ENCODE measurements around the gene DBN1. TPM values are rescaled to one million over a fixed set of nuclear protein-coding genes. Genes with fewer than 3 reads are reported as not detected.

The DBN1 gene
- total and polyA plus RNA-seq, 9 of the 15 experiments (the other 6 are each of a cell fraction or from before 2014, with no cell fraction given): 0.25 to 87.2 (median 27.9) TPM

- TF ChIP-seq, protein P1, sequence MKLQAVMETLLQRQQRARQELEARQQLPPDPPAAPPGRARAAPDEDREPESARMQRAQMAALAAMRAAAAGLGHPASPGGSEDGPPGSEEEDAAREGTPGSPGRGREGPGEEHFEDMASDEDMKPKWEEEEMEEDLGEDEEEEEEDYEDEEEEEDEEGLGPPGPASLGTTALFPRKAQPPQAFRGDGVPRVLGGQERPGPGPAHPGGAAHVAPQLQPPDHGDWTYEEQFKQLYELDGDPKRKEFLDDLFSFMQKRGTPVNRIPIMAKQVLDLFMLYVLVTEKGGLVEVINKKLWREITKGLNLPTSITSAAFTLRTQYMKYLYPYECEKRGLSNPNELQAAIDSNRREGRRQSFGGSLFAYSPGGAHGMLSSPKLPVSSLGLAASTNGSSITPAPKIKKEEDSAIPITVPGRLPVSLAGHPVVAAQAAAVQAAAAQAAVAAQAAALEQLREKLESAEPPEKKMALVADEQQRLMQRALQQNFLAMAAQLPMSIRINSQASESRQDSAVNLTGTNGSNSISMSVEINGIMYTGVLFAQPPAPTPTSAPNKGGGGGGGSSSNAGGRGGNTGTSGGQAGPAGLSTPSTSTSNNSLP (IDR thresholded peaks at IDR 0.05; ENCODE audit: borderline replicate concordance, low read depth, low read length): no peak
- TF ChIP-seq, protein P2, sequence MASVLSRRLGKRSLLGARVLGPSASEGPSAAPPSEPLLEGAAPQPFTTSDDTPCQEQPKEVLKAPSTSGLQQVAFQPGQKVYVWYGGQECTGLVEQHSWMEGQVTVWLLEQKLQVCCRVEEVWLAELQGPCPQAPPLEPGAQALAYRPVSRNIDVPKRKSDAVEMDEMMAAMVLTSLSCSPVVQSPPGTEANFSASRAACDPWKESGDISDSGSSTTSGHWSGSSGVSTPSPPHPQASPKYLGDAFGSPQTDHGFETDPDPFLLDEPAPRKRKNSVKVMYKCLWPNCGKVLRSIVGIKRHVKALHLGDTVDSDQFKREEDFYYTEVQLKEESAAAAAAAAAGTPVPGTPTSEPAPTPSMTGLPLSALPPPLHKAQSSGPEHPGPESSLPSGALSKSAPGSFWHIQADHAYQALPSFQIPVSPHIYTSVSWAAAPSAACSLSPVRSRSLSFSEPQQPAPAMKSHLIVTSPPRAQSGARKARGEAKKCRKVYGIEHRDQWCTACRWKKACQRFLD (CRISPR knock-in tag; IDR thresholded peaks at IDR 0.05): no peak
- 0 out of 2 replicates have a peak, but pooled peaks have one; percentile 3 for TF ChIP-seq TCF3 (CRISPR knock-in tag; IDR thresholded peaks at IDR 0.05)
- TF ChIP-seq MCM7 (IDR thresholded peaks at IDR 0.05): no peak
- TF ChIP-seq PML (IDR thresholded peaks at IDR 0.05; ENCODE audit: low read length): peak; percentile 21; the same call in 1 of the 2 replicates
- peak; percentile 37; the same call in 1 of the 2 replicates for TF ChIP-seq PHF8 (IDR thresholded peaks at IDR 0.05; ENCODE audit: borderline replicate concordance, low read length)
- TF ChIP-seq NCOA2 (IDR thresholded peaks at IDR 0.05; ENCODE audit: partially characterized antibody in 2 of 2): no peak
- TF ChIP-seq RBM25 (IDR thresholded peaks at IDR 0.05; ENCODE audit: low read depth, low read length, severe bottlenecking): no peak
- TF ChIP-seq ZMIZ1 (IDR thresholded peaks at IDR 0.05; ENCODE audit: low read depth in 2 of 2, low read length in 2 of 2): no peak
- TF ChIP-seq KLF10 (CRISPR knock-in tag; IDR thresholded peaks at IDR 0.05): peak; percentile 66
- no peak for TF ChIP-seq PBX2 (CRISPR knock-in tag; IDR thresholded peaks at IDR 0.05; ENCODE audit: low read depth)
- TF ChIP-seq PBX2 (tag; conservative IDR thresholded peaks at IDR 0.05; ENCODE audit: low read depth): no peak
- no peak for TF ChIP-seq IRF1 (CRISPR knock-in tag; IDR thresholded peaks at IDR 0.05; ENCODE audit: borderline replicate concordance)
- no peak for TF ChIP-seq HLTF (IDR thresholded peaks at IDR 0.05)
- no peak for TF ChIP-seq TAF7 (tag; IDR thresholded peaks at IDR 0.05)
- no peak for TF ChIP-seq SMARCA5 (IDR thresholded peaks at IDR 0.05)
Observed at GRCh38 chr5:177446200-177447065, 27.0 kb downstream of the DBN1 start, which contains the start of gene PRR7 (continued).

Data from K562 (cell line).